A549 (cell line): ENCODE results near the gene SMIM45.
A peak's percentile ranks its signal among the peaks of the same experiment; 100 is the strongest.

Experiments
- ATAC-seq, 2 experiments: fragments of 200-7000 bp in 1 of 2; fragments of >200 bp in 1 of 2; cut with Nextera tagmentation in 1 of 2; cut with Tn5 transposase in 1 of 2; 3 replicates each; pipeline versions ENCODE4 v1.8.0 to v1.9.1; 2018 to 2020; ENCODE audit warnings: mild to moderate bottlenecking in 1 of 2, moderate library complexity in 1 of 2
- CTCF ChIA-PET: fragments of 300-600 bp; sonication (Branson Sonifier 250); formaldehyde crosslinking; extraction: SDS; loops from one replicate; lab custom pipeline; 2021; ENCODE audit warnings: antibody characterized with exemption, inconsistent platforms; lab: Yijun Ruan, JAX
- POLR2A ChIA-PET: fragments of 350-600 bp; formaldehyde crosslinking; extraction: SDS; loops from one replicate; lab custom pipeline; 2021; ENCODE audit warnings: antibody characterized with exemption, inconsistent platforms; lab: Yijun Ruan, JAX
- DNase-seq, 2 experiments: peaks; one replicate each; pipeline versions ENCODE4 v3.0.0 to v3.0.0-alpha.2; 2011 to 2016; ENCODE audit warnings: low read depth in 1 of 2, low spot score in 1 of 2
- FAIRE-seq: peaks from 2 replicates; lab custom pipeline; 2011; peaks lifted over from hg19 to GRCh38; lab: Jason Lieb, UNC
- H3K27ac ChIP-seq, 2 experiments: fragments of >200 bp; sonication (Bioruptor Twin); formaldehyde crosslinking; 3 replicates each; pipeline ENCODE4 v1.5.1; 2016 to 2017
- H3K4me1 ChIP-seq: fragments of >200 bp; sonication (Bioruptor Twin); formaldehyde crosslinking; 3 replicates; pipeline ENCODE4 v1.6.1; 2016
- H3K4me2 ChIP-seq: fragments of >200 bp; sonication (Bioruptor Twin); formaldehyde crosslinking; 3 replicates; pipeline ENCODE4 v1.6.1; 2016
- H3K4me3 ChIP-seq: fragments of >200 bp; sonication (Bioruptor Twin); formaldehyde crosslinking; 3 replicates; pipeline ENCODE4 v1.5.1; 2016
- H3K9me3 ChIP-seq: fragments of >200 bp; sonication (Bioruptor Twin); formaldehyde crosslinking; 3 replicates; pipeline ENCODE4 v1.6.1; 2016
- CHD2 ChIP-seq: fragments of 150-350 bp; IDR thresholded peaks from 2 replicates; pipeline ENCODE4 v1.6.1; 2014; ENCODE audit warnings: low read length; ENCODE audit not compliant: partially characterized antibody
- CHD4 ChIP-seq: fragments of 200-600 bp; sonication (generic); IDR thresholded peaks from 2 replicates; pipeline ENCODE4 v1.6.1; 2016; ENCODE audit warnings: antibody characterized with exemption, mild to moderate bottlenecking, borderline replicate concordance
- EHMT2 ChIP-seq: fragments of 200-600 bp; sonication (generic); IDR thresholded peaks from 2 replicates; pipeline ENCODE4 v1.6.1; 2016; ENCODE audit warnings: antibody characterized with exemption, low read depth, mild to moderate bottlenecking, moderate library complexity
- HOXA7 ChIP-seq: fragments of 250-450 bp; sonication (Bioruptor Pico); IDR thresholded peaks from 2 replicates; pipeline ENCODE4 v1.5.0; 2020; ENCODE audit warnings: mild to moderate bottlenecking, moderate library complexity
- HOXB13 ChIP-seq: fragments of 250-450 bp; sonication (Bioruptor Pico); IDR thresholded peaks from 2 replicates; pipeline ENCODE4 v1.5.0; 2020; ENCODE audit warnings: low read depth, mild to moderate bottlenecking, moderate library complexity
- MAFK ChIP-seq: fragments of 450-650 bp; IDR thresholded peaks from 2 replicates; pipeline ENCODE4 v1.6.1; 2014; ENCODE audit not compliant: partially characterized antibody
- NR3C1 ChIP-seq: fragments of >200 bp; sonication (Bioruptor Twin); formaldehyde crosslinking; IDR thresholded peaks from 3 replicates; pipeline ENCODE4 v1.6.1; 2017
- RAD21 ChIP-seq, 2 experiments: fragments of >200 bp in 1 of 2; sonication (Bioruptor Twin) in 1 of 2; formaldehyde crosslinking in 1 of 2; IDR thresholded peaks in 1 of 2; conservative IDR thresholded peaks in 1 of 2; 2 replicates in 1 of 2; 3 replicates in 1 of 2; pipeline ENCODE4 v1.6.1; 2012 to 2018; ENCODE audit warnings: inconsistent platforms in 1 of 2
- RCOR1 ChIP-seq: fragments of 150-350 bp; IDR thresholded peaks from 2 replicates; pipeline ENCODE4 v1.6.1; 2014; ENCODE audit warnings: antibody characterized with exemption, low read length, low read depth
- SMC3 ChIP-seq: fragments of >200 bp; sonication (Bioruptor Twin); formaldehyde crosslinking; IDR thresholded peaks from 3 replicates; pipeline ENCODE4 v1.6.1; 2018; ENCODE audit warnings: inconsistent platforms
- TP53 ChIP-seq: fragments of 250-450 bp; sonication (Bioruptor Pico); IDR thresholded peaks from 2 replicates; pipeline ENCODE4 v1.5.0; 2021; ENCODE audit warnings: mild to moderate bottlenecking, moderate library complexity
- ZC3H11A ChIP-seq: fragments of 450-650 bp; IDR thresholded peaks from 2 replicates; pipeline ENCODE4 v1.6.1; 2014; ENCODE audit warnings: antibody characterized with exemption, mild to moderate bottlenecking
- ZFP36 ChIP-seq: fragments of 450-650 bp; IDR thresholded peaks from 2 replicates; pipeline ENCODE4 v1.6.1; 2014; ENCODE audit warnings: borderline replicate concordance; ENCODE audit not compliant: partially characterized antibody
- ZNF302 ChIP-seq: fragments of 250-450 bp; sonication (Bioruptor Pico); IDR thresholded peaks from 2 replicates; pipeline ENCODE4 v1.9.0; 2021; ENCODE audit warnings: inconsistent platforms, mild to moderate bottlenecking, moderate library complexity
- WGBS: methylation state at CpG from one replicate; pipeline ENCODE4 v1.1.6; 2017; ENCODE audit errors: missing lambda C conversion rate; 5-methylcytosine and 5-hydroxymethylcytosine counted together
- TF ChIP-seq, protein P1 (sequence below): fragments of >200 bp; sonication (Bioruptor Twin); formaldehyde crosslinking; IDR thresholded peaks from 3 replicates; pipeline ENCODE4 v1.5.1; 2016
- TF ChIP-seq, protein P2 (sequence below): fragments of 250-450 bp; sonication (Bioruptor Pico); IDR thresholded peaks from 2 replicates; pipeline ENCODE4 v1.5.0; 2021; ENCODE audit warnings: mild to moderate bottlenecking, moderate library complexity, borderline replicate concordance
- TF ChIP-seq, protein P3 (sequence below): IDR thresholded peaks from 2 replicates; pipeline ENCODE4 v1.6.1; 2012

Gene SMIM45

DNA sequence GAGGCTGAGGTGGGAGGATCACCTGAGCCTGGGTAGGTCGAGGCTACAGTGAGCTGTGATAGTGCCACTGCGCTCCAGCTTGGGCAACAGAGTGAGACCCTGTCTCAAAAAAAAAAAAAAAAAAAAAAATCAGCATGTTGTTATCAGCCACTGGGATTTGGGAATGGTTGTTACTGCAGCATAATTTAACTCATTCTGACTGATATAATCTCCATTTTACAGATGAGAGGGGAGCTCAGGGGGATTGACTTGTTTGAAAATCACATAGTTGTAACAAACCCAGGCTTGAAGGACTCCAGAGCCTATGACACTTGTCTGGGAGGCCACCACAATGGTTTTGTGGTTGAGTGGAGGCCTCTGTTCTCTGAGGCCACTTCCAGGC, 14.3 kb downstream of the SMIM45 start:
- WGBS: 48% methylated on average over 2 of the region's 2 CpGs
- POLR2A ChIA-PET: interaction anchor here (0.6 kb wide), 1 partner anchor 16 kb away, joined by 8 read pairs; no protein-coding TSS in a partner anchor
- no peak for DNase-seq

DNA sequence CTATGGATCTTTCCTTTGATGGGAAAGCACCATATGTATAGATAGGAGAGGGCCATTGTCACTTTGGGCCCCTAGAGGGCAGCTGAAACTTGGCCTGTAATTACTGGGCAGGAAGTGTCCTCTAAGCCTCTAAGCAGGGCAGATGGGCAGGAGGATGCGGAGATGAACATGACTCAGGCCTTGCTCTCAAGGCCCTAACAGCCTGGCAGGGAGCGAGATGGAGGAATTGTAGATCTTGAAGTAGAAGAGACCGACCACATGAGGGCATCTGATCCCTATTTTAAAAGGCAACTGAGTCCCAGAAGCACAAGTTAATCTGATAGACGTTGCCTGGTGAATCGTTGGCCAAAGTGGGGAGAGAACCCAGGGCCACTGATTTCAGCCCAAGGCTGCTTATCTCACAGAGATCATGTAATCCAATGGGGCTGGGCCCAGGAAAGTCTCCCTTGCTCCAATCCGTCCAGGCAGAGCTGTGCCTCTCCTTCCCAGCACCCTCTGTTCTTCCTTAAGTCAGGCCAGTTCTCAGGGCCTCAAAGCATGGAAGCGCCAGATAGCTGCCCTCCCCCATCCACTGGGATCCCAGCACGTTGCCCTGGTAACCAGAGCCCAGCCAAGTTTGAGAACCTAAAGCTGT, 14.8 kb downstream of the SMIM45 start:
- no peak for FAIRE-seq

More for the DNA sequence above, 14.3 kb downstream of the SMIM45 start:
- TF ChIP-seq TP53 (no peak), HOXB13 (CRISPR knock-in tag) (no peak), CHD2 (no peak), ZNF302 (CRISPR knock-in tag) (no peak), ZC3H11A (no peak), MAFK (no peak), CHD4 (no peak), RCOR1 (no peak)
- TF ChIP-seq, protein P1, sequence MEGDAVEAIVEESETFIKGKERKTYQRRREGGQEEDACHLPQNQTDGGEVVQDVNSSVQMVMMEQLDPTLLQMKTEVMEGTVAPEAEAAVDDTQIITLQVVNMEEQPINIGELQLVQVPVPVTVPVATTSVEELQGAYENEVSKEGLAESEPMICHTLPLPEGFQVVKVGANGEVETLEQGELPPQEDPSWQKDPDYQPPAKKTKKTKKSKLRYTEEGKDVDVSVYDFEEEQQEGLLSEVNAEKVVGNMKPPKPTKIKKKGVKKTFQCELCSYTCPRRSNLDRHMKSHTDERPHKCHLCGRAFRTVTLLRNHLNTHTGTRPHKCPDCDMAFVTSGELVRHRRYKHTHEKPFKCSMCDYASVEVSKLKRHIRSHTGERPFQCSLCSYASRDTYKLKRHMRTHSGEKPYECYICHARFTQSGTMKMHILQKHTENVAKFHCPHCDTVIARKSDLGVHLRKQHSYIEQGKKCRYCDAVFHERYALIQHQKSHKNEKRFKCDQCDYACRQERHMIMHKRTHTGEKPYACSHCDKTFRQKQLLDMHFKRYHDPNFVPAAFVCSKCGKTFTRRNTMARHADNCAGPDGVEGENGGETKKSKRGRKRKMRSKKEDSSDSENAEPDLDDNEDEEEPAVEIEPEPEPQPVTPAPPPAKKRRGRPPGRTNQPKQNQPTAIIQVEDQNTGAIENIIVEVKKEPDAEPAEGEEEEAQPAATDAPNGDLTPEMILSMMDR: no peak
- TF ChIP-seq, protein P2, sequence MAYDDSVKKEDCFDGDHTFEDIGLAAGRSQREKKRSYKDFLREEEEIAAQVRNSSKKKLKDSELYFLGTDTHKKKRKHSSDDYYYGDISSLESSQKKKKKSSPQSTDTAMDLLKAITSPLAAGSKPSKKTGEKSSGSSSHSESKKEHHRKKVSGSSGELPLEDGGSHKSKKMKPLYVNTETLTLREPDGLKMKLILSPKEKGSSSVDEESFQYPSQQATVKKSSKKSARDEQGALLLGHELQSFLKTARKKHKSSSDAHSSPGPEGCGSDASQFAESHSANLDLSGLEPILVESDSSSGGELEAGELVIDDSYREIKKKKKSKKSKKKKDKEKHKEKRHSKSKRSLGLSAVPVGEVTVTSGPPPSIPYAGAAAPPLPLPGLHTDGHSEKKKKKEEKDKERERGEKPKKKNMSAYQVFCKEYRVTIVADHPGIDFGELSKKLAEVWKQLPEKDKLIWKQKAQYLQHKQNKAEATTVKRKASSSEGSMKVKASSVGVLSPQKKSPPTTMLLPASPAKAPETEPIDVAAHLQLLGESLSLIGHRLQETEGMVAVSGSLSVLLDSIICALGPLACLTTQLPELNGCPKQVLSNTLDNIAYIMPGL (CRISPR knock-in tag): no peak
- FAIRE-seq: no peak
- H3K4me3 ChIP-seq: no peak overlapping the region
- no peak overlapping the region for H3K4me2 ChIP-seq
- no peak overlapping the region for H3K27ac ChIP-seq
- H3K9me3 ChIP-seq: no peaks in the 10 kb centered on the region
- no peaks in the 10 kb centered on the region for H3K4me1 ChIP-seq
- CTCF ChIA-PET: interaction anchor here (0.6 to 1.5 kb wide), 7 partner anchors 8 to 478 kb away, joined by 3 to 6 read pairs (median 3); no protein-coding TSS in a partner anchor
- no peak for ATAC-seq

More for the DNA sequence above, 14.8 kb downstream of the SMIM45 start:
- H3K27ac ChIP-seq: no peak overlapping the region
- H3K9me3 ChIP-seq: no peaks in the 10 kb centered on the region
- DNase-seq: peak; percentile 15 to 78
- H3K4me3 ChIP-seq: no peak overlapping the region
- TF ChIP-seq SMC3 (0 out of 3 replicates have a peak, but pooled peaks have one; percentile 11), HOXA7 (no peak), NR3C1 (no peak), EHMT2 (no peak), ZFP36 (no peak), RAD21 (conservative IDR thresholded peaks at IDR 0.05 in 1 of 2, IDR thresholded peaks at IDR 0.05 in 1 of 2) (peak; percentile 36 to 42; a peak in 4 of 5 replicates)
- TF ChIP-seq, protein P3, sequence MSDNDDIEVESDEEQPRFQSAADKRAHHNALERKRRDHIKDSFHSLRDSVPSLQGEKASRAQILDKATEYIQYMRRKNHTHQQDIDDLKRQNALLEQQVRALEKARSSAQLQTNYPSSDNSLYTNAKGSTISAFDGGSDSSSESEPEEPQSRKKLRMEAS: no peak
- TF ChIP-seq, protein P1: peak; percentile 23; the same call in 1 of the 3 replicates
- 59% methylated on average over 8 of the region's 8 CpGs for WGBS
- ATAC-seq: peak; percentile 67 to 80; a peak in 5 of 6 replicates
- CTCF ChIA-PET: interaction anchor here (0.7 to 1.5 kb wide), 10 partner anchors 9 to 506 kb away, joined by 3 to 6 read pairs (median 4); no protein-coding TSS in a partner anchor
- H3K4me1 ChIP-seq: no peaks in the 10 kb centered on the region
- POLR2A ChIA-PET: interaction anchor here (0.6 kb wide), 1 partner anchor 17 kb away, joined by 8 read pairs; no protein-coding TSS in a partner anchor
- H3K4me2 ChIP-seq: no peak overlapping the region
